NCI-H226 (cell line): Measurements from ENCODE around the gene AURKAIP1.

Experiments used
- DNase-seq: peaks from one replicate; pipeline ENCODE4 v3.0.0-alpha.2; 2015

The AURKAIP1 gene

GRCh38 chr1:1345860-1346500, 29.0 kb downstream of the AURKAIP1 start:
- no peak for DNase-seq

- DNase-seq: peak; percentile 65
Observed at GRCh38 chr1:1345384-1345783, 29.6 kb downstream of the AURKAIP1 start.

- DNase-seq: peak; percentile 94
Observed at GRCh38 chr1:1344655-1345361, 30.2 kb downstream of the AURKAIP1 start.

GRCh38 chr1:1343811-1344421, 31.1 kb downstream of the AURKAIP1 start:
- no peak for DNase-seq

- DNase-seq: no peak
Observed at GRCh38 chr1:1342584-1343115, 32.4 kb downstream of the AURKAIP1 start.

GRCh38 chr1:1342061-1342562, 32.9 kb downstream of the AURKAIP1 start:
- no peak for DNase-seq

- DNase-seq: no peak
Observed at GRCh38 chr1:1341549-1342021, 33.4 kb downstream of the AURKAIP1 start.

GRCh38 chr1:1340791-1341548, 34.0 kb downstream of the AURKAIP1 start:
- no peak for DNase-seq

GRCh38 chr1:1340185-1340584, 34.8 kb downstream of the AURKAIP1 start:
- DNase-seq: no peak

GRCh38 chr1:1338278-1338677, 36.7 kb downstream of the AURKAIP1 start:
- DNase-seq: no peak

- no peak for DNase-seq
Observed at GRCh38 chr1:1337793-1338147, 37.2 kb downstream of the AURKAIP1 start.

- no peak for DNase-seq
Observed at GRCh38 chr1:1336931-1337792, 37.8 kb downstream of the AURKAIP1 start.

GRCh38 chr1:1336446-1336845, 38.6 kb downstream of the AURKAIP1 start:
- DNase-seq: no peak

GRCh38 chr1:1335792-1336248, 39.2 kb downstream of the AURKAIP1 start:
- no peak for DNase-seq

GRCh38 chr1:1335283-1335682, 39.7 kb downstream of the AURKAIP1 start:
- no peak for DNase-seq

GRCh38 chr1:1334835-1335234, 40.2 kb downstream of the AURKAIP1 start:
- no peak for DNase-seq

- no peak for DNase-seq
Observed at GRCh38 chr1:1333551-1334241, 41.3 kb downstream of the AURKAIP1 start.

- no peak for DNase-seq
Observed at GRCh38 chr1:1332774-1333480, 42.1 kb downstream of the AURKAIP1 start.

- no peak for DNase-seq
Observed at GRCh38 chr1:1332031-1332755, 42.8 kb downstream of the AURKAIP1 start.
